IPS-15b (cell line): Measurements from ENCODE around the gene CDYL.
"Not testable (repeated sequence)": the region's sequence is repeated elsewhere in the genome, so short reads cannot be mapped to it uniquely, and the experiment has no call there.

Experiments used
- H3K27me3 ChIP-seq: one replicate; pipeline ENCODE4 v1.6.1; 2013; ENCODE audit warnings: low read length; ENCODE audit not compliant: control insufficient read depth, insufficient read depth
- H3K36me3 ChIP-seq: one replicate; pipeline ENCODE4 v1.6.1; 2013; ENCODE audit warnings: low read length; ENCODE audit not compliant: control insufficient read depth, insufficient read depth
- H3K4me1 ChIP-seq: one replicate; pipeline ENCODE4 v1.6.1; 2013; ENCODE audit warnings: mild to moderate bottlenecking, low read length; ENCODE audit not compliant: control insufficient read depth, insufficient read depth
- H3K4me3 ChIP-seq: one replicate; pipeline ENCODE4 v1.5.1; 2013; ENCODE audit warnings: low read depth, low read length
- H3K9ac ChIP-seq: one replicate; pipeline ENCODE4 v1.6.1; 2013; ENCODE audit warnings: low read depth, mild to moderate bottlenecking, low read length
- H3K9me3 ChIP-seq: one replicate; pipeline ENCODE4 v1.6.1; 2013; ENCODE audit warnings: mild to moderate bottlenecking, low read length; ENCODE audit not compliant: control insufficient read depth, insufficient read depth

The CDYL gene

GRCh38 chr6:4853349-4853748 lies 77.1 kb downstream of the CDYL start:
- Histone ChIP-seq H3K36me3 (no peaks in the 10 kb centered on the region), H3K27me3 (no peaks in the 10 kb centered on the region), H3K4me1 (peaks cover 2% of the 10 kb centered on the region), H3K9me3 (no peaks in the 10 kb centered on the region), H3K9ac (no peak overlapping the region), H3K4me3 (no peak overlapping the region)

- no peaks in the 10 kb centered on the region for H3K27me3 ChIP-seq
- no peak overlapping the region for H3K9ac ChIP-seq
- no peaks in the 10 kb centered on the region for H3K4me1 ChIP-seq
- H3K9me3 ChIP-seq = no peaks in the 10 kb centered on the region
- no peak overlapping the region for H3K4me3 ChIP-seq
- H3K36me3 ChIP-seq = no peaks in the 10 kb centered on the region
Measured at GRCh38 chr6:4853782-4854511, 77.7 kb downstream of the CDYL start.

- no peaks in the 10 kb centered on the region for H3K9me3 ChIP-seq
- H3K4me3 ChIP-seq = no peak overlapping the region
- no peak overlapping the region for H3K9ac ChIP-seq
- H3K36me3 ChIP-seq = no peaks in the 10 kb centered on the region
- no peaks in the 10 kb centered on the region for H3K27me3 ChIP-seq
- peaks cover 2% of the 10 kb centered on the region for H3K4me1 ChIP-seq
Measured at GRCh38 chr6:4856785-4857184, 80.6 kb downstream of the CDYL start.

GRCh38 chr6:4858194-4859015 lies 82.2 kb downstream of the CDYL start:
- Histone ChIP-seq H3K36me3 (no peaks in the 10 kb centered on the region), H3K9me3 (no peaks in the 10 kb centered on the region), H3K9ac (no peak overlapping the region), H3K4me1 (peaks cover 2% of the 10 kb centered on the region), H3K27me3 (no peaks in the 10 kb centered on the region), H3K4me3 (no peak overlapping the region)

GRCh38 chr6:4860387-4860786 lies 84.2 kb downstream of the CDYL start:
- no peaks in the 10 kb centered on the region for H3K9me3 ChIP-seq
- H3K9ac ChIP-seq = no peak overlapping the region
- H3K4me1 ChIP-seq = peaks cover 2% of the 10 kb centered on the region
- H3K36me3 ChIP-seq = no peaks in the 10 kb centered on the region
- no peak overlapping the region for H3K4me3 ChIP-seq
- no peaks in the 10 kb centered on the region for H3K27me3 ChIP-seq

- Histone ChIP-seq H3K9me3 (no peaks in the 10 kb centered on the region), H3K4me1 (peaks cover 2% of the 10 kb centered on the region), H3K9ac (no peak overlapping the region), H3K36me3 (no peaks in the 10 kb centered on the region), H3K27me3 (no peaks in the 10 kb centered on the region), H3K4me3 (no peak overlapping the region)
Measured at GRCh38 chr6:4861564-4861963, 85.4 kb downstream of the CDYL start.

GRCh38 chr6:4864519-4864918 lies 88.3 kb downstream of the CDYL start:
- no peaks in the 10 kb centered on the region for H3K36me3 ChIP-seq
- no peak overlapping the region for H3K4me3 ChIP-seq
- H3K9ac ChIP-seq = no peak overlapping the region
- H3K4me1 ChIP-seq = peaks cover under 1% of the 10 kb centered on the region
- no peaks in the 10 kb centered on the region for H3K9me3 ChIP-seq
- H3K27me3 ChIP-seq = no peaks in the 10 kb centered on the region

- not testable (repeated sequence) for H3K4me3 ChIP-seq, H3K27me3 ChIP-seq, H3K4me1 ChIP-seq, H3K36me3 ChIP-seq, H3K9ac ChIP-seq, H3K9me3 ChIP-seq
Measured at GRCh38 chr6:4865006-4865405, 88.8 kb downstream of the CDYL start.

- peaks cover 4% of the 10 kb centered on the region for H3K4me1 ChIP-seq
- no peaks in the 10 kb centered on the region for H3K36me3 ChIP-seq
- no peak overlapping the region for H3K9ac ChIP-seq
- no peaks in the 10 kb centered on the region for H3K27me3 ChIP-seq
- H3K9me3 ChIP-seq = no peaks in the 10 kb centered on the region
- H3K4me3 ChIP-seq = no peak overlapping the region
Measured at GRCh38 chr6:4870821-4871494, 94.8 kb downstream of the CDYL start.

GRCh38 chr6:4871825-4872224 lies 95.6 kb downstream of the CDYL start:
- Histone ChIP-seq H3K9me3 (no peaks in the 10 kb centered on the region), H3K4me3 (no peak overlapping the region), H3K36me3 (no peaks in the 10 kb centered on the region), H3K27me3 (no peaks in the 10 kb centered on the region), H3K9ac (no peak overlapping the region), H3K4me1 (peaks cover 4% of the 10 kb centered on the region)

- Histone ChIP-seq H3K4me3 (no peak overlapping the region), H3K27me3 (no peaks in the 10 kb centered on the region), H3K9me3 (no peaks in the 10 kb centered on the region), H3K9ac (no peak overlapping the region), H3K4me1 (peaks cover 4% of the 10 kb centered on the region), H3K36me3 (no peaks in the 10 kb centered on the region)
Measured at GRCh38 chr6:4872841-4873240, 96.6 kb downstream of the CDYL start.
